WTC11 (cell line): ENCODE data around the gene AOC3. TPM values are rescaled to one million over a fixed set of nuclear protein-coding genes. Genes with fewer than 3 reads are reported as not detected.

Experiments
- ATAC-seq: fragments of 200-7000 bp; cut with Tn5 transposase; 2 replicates; pipeline ENCODE4 v1.10.0; 2021; ENCODE audit warnings: mild to moderate bottlenecking, moderate library complexity
- CTCF ChIA-PET: fragments of 300-600 bp; sonication (Branson Sonifier 250); formaldehyde crosslinking; loops from one replicate; lab custom pipeline; 2021; ENCODE audit warnings: antibody characterized with exemption; lab: Charles Lee
- POLR2A ChIA-PET: fragments of 350-600 bp; sonication (Branson Sonifier 250); formaldehyde crosslinking; loops from one replicate; lab custom pipeline; 2021; ENCODE audit warnings: antibody characterized with exemption; lab: Charles Lee
- DNase-seq: peaks from one replicate; pipeline ENCODE4 v3.0.0; 2021; ENCODE audit warnings: low spot score
- H3K27ac Mint-ChIP-seq: 2 replicates; pipeline ENCODE4 v1.8.0; 2021; ENCODE audit warnings: mixed read lengths
- H3K27me3 Mint-ChIP-seq: 2 replicates; pipeline ENCODE4 v1.8.0; 2021; ENCODE audit warnings: low read depth, mild to moderate bottlenecking, moderate library complexity, mixed read lengths
- H3K36me3 Mint-ChIP-seq: 2 replicates; pipeline ENCODE4 v1.8.0; 2021; ENCODE audit warnings: mixed read lengths
- H3K4me1 Mint-ChIP-seq: 2 replicates; pipeline ENCODE4 v1.8.0; 2022; ENCODE audit warnings: mixed read lengths
- H3K4me3 Mint-ChIP-seq: 2 replicates; pipeline ENCODE4 v1.8.0; 2021; ENCODE audit warnings: mild to moderate bottlenecking, moderate library complexity, mixed read lengths
- H3K9me3 Mint-ChIP-seq: 2 replicates; pipeline ENCODE4 v1.8.0; 2021; ENCODE audit warnings: mixed read lengths
- ATF2 ChIP-seq: sonication (generic); formaldehyde crosslinking; IDR thresholded peaks from 2 replicates; pipeline ENCODE4 v1.8.1; 2022; ENCODE audit warnings: low read depth, missing genetic modification reagents, borderline replicate concordance
- ATF3 ChIP-seq: sonication (generic); formaldehyde crosslinking; conservative IDR thresholded peaks from 2 replicates; pipeline ENCODE4 v1.8.1; 2022; ENCODE audit warnings: mild to moderate bottlenecking, missing genetic modification reagents
- ATF6 ChIP-seq: sonication (generic); formaldehyde crosslinking; IDR thresholded peaks from 2 replicates; pipeline ENCODE4 v1.8.1; 2023; ENCODE audit warnings: mild to moderate bottlenecking, missing genetic modification reagents
- CBFB ChIP-seq: sonication (generic); formaldehyde crosslinking; IDR thresholded peaks from 2 replicates; pipeline ENCODE4 v1.8.1; 2022; ENCODE audit warnings: mild to moderate bottlenecking, low read depth, missing genetic modification reagents
- CTCF ChIP-seq: fragments of 200-600 bp; IDR thresholded peaks from 2 replicates; pipeline ENCODE4 v1.8.0; 2022; ENCODE audit warnings: antibody characterized with exemption
- E2F1 ChIP-seq: sonication (generic); formaldehyde crosslinking; IDR thresholded peaks from 2 replicates; pipeline ENCODE4 v1.8.0; 2022; ENCODE audit warnings: mild to moderate bottlenecking, missing genetic modification reagents
- ELF4 ChIP-seq: sonication (generic); formaldehyde crosslinking; IDR thresholded peaks from 2 replicates; pipeline ENCODE4 v1.8.1; 2022; ENCODE audit warnings: low read depth, mild to moderate bottlenecking, moderate library complexity, missing genetic modification reagents
- FOXJ3 ChIP-seq: sonication (generic); formaldehyde crosslinking; IDR thresholded peaks from 2 replicates; pipeline ENCODE4 v1.9.0; 2021; ENCODE audit warnings: missing genetic modification reagents, mild to moderate bottlenecking, borderline replicate concordance
- FOXK1 ChIP-seq: sonication (generic); formaldehyde crosslinking; IDR thresholded peaks from 2 replicates; pipeline ENCODE4 v1.8.0; 2022; ENCODE audit warnings: mild to moderate bottlenecking, moderate library complexity, missing genetic modification reagents
- GTF2I ChIP-seq: fragments of 250-450 bp; sonication (Bioruptor Pico); conservative IDR thresholded peaks from 2 replicates; pipeline ENCODE4 v1.4.0; 2021; ENCODE audit warnings: mild to moderate bottlenecking
- HMGXB4 ChIP-seq: sonication (generic); formaldehyde crosslinking; IDR thresholded peaks from 2 replicates; pipeline ENCODE4 v1.8.1; 2023; ENCODE audit warnings: mild to moderate bottlenecking, moderate library complexity, missing genetic modification reagents
- IRF1 ChIP-seq: sonication (generic); formaldehyde crosslinking; IDR thresholded peaks from 2 replicates; pipeline ENCODE4 v1.8.0; 2023; ENCODE audit warnings: missing genetic modification reagents
- MLX ChIP-seq: sonication (generic); formaldehyde crosslinking; IDR thresholded peaks from 2 replicates; pipeline ENCODE4 v1.8.1; 2023; ENCODE audit warnings: mild to moderate bottlenecking, missing genetic modification reagents, moderate library complexity
- PRRX2 ChIP-seq: fragments of 250-450 bp; sonication (Bioruptor Pico); IDR thresholded peaks from 2 replicates; pipeline ENCODE4 v1.8.0; 2021; ENCODE audit warnings: mild to moderate bottlenecking
- SMAD3 ChIP-seq: sonication (generic); formaldehyde crosslinking; IDR thresholded peaks from 2 replicates; pipeline ENCODE4 v1.8.0; 2022; ENCODE audit warnings: missing genetic modification reagents, mild to moderate bottlenecking, borderline replicate concordance
- SOX15 ChIP-seq: fragments of 250-450 bp; sonication (Bioruptor Pico); IDR thresholded peaks from 2 replicates; pipeline ENCODE4 v1.9.0; 2021; ENCODE audit warnings: mild to moderate bottlenecking
- ZNF317 ChIP-seq: sonication (generic); formaldehyde crosslinking; IDR thresholded peaks from 2 replicates; pipeline ENCODE4 v1.8.1; 2023; ENCODE audit warnings: low read depth, mild to moderate bottlenecking, moderate library complexity, missing genetic modification reagents, borderline replicate concordance
- ZNF671 ChIP-seq: fragments of 250-450 bp; sonication (Bioruptor Pico); IDR thresholded peaks from 2 replicates; pipeline ENCODE4 v1.8.0; 2021; ENCODE audit warnings: mild to moderate bottlenecking
- ZSCAN18 ChIP-seq: fragments of 250-450 bp; sonication (Bioruptor Pico); IDR thresholded peaks from 2 replicates; pipeline ENCODE4 v2.1.2; 2022; ENCODE audit warnings: mild to moderate bottlenecking, moderate library complexity
- total RNA-seq: library from RNA; stranded (reverse); gene quantifications from 3 replicates; pipeline ENCODE4 v1.2.3, GENCODE V29; 2021

AOC3 gene
- total RNA-seq, 1 experiment from 2014 or later, result 7.6 TPM

- Mint-ChIP-seq H3K27ac (no peak overlapping the region), H3K36me3 (peaks cover 62% of the 10 kb centered on the region), H3K27me3 (no peaks in the 10 kb centered on the region), H3K4me3 (no peak overlapping the region), H3K4me1 (no peaks in the 10 kb centered on the region), H3K9me3 (no peaks in the 10 kb centered on the region)
- TF ChIP-seq FOXK1 (CRISPR knock-in tag), result no peak
- TF ChIP-seq CTCF, result peak; percentile 67
- POLR2A ChIA-PET, result no interaction called here
- ATAC-seq, result peak; percentile 74
- DNase-seq, result peak; percentile 46
- CTCF ChIA-PET, result interaction anchor here (0.6 to 4.5 kb wide), 30 partner anchors 8 to 265 kb away, joined by 3 to 52 read pairs (median 4); partner anchors contain the start of genes BECN1, PSME3, RPL27 and WNK4
Measured at GRCh38 chr17:42843358-42843934, 7.6 kb upstream of the AOC3 start.

- POLR2A ChIA-PET, result no interaction called here
- Mint-ChIP-seq H3K27me3 (no peaks in the 10 kb centered on the region), H3K4me3 (no peak within 1 kb of the TSS), H3K9me3 (no peaks in the 10 kb centered on the region), H3K27ac (no peak within 1 kb of the TSS), H3K36me3 (peaks cover 54% of the 10 kb centered on the region), H3K4me1 (no peaks in the 10 kb centered on the region)
- CTCF ChIA-PET, result interaction anchor here (1.4 to 4.5 kb wide), 8 partner anchors 9 to 154 kb away, joined by 3 to 52 read pairs (median 4); partner anchors contain the start of gene RPL27
- ATAC-seq, result no peak
- no peak for TF ChIP-seq GTF2I (CRISPR knock-in tag)
- no peak for TF ChIP-seq ATF2
- TF ChIP-seq ATF3 (CRISPR knock-in tag), result no peak
- TF ChIP-seq ZNF671 (CRISPR knock-in tag), result no peak
- TF ChIP-seq CTCF, result no peak
- no peak for TF ChIP-seq ELF4 (CRISPR knock-in tag)
- TF ChIP-seq E2F1, result no peak
- no peak for TF ChIP-seq SOX15
- no peak for TF ChIP-seq IRF1 (CRISPR knock-in tag)
- TF ChIP-seq FOXJ3 (CRISPR knock-in tag), result no peak
- no peak for TF ChIP-seq PRRX2
- no peak for TF ChIP-seq HMGXB4
- TF ChIP-seq ZNF317, result no peak
- TF ChIP-seq MLX, result no peak
- no peak for TF ChIP-seq ZSCAN18 (CRISPR knock-in tag)
- no peak for TF ChIP-seq ATF6 (CRISPR knock-in tag)
- no peak for TF ChIP-seq SMAD3 (CRISPR knock-in tag)
- TF ChIP-seq CBFB (CRISPR knock-in tag), result no peak
- DNase-seq, result no peak
Measured at GRCh38 chr17:42844271-42844670, 6.7 kb upstream of the AOC3 start, which contains the start of gene AOC2. TSS of gene AOC2 (plus strand) at chr17:42844580. CDS start at chr17:42844627, 47 bp downstream.
